Activated naive CD4-positive, alpha-beta T cell treated with Interleukin-2 at 50 U/mL for 16 hours (primary cell): ENCODE results near the gene PHLDB3.
A peak's percentile ranks its signal among the peaks of the same experiment; 100 is the strongest.
"Not testable (repeated sequence)": the region's sequence is repeated elsewhere in the genome, so short reads cannot be mapped to it uniquely, and the experiment has no call there.

Experiments
- DNase-seq: peaks from one replicate; pipeline ENCODE4 v3.0.0-alpha.2; 2020

Gene PHLDB3

DNA sequence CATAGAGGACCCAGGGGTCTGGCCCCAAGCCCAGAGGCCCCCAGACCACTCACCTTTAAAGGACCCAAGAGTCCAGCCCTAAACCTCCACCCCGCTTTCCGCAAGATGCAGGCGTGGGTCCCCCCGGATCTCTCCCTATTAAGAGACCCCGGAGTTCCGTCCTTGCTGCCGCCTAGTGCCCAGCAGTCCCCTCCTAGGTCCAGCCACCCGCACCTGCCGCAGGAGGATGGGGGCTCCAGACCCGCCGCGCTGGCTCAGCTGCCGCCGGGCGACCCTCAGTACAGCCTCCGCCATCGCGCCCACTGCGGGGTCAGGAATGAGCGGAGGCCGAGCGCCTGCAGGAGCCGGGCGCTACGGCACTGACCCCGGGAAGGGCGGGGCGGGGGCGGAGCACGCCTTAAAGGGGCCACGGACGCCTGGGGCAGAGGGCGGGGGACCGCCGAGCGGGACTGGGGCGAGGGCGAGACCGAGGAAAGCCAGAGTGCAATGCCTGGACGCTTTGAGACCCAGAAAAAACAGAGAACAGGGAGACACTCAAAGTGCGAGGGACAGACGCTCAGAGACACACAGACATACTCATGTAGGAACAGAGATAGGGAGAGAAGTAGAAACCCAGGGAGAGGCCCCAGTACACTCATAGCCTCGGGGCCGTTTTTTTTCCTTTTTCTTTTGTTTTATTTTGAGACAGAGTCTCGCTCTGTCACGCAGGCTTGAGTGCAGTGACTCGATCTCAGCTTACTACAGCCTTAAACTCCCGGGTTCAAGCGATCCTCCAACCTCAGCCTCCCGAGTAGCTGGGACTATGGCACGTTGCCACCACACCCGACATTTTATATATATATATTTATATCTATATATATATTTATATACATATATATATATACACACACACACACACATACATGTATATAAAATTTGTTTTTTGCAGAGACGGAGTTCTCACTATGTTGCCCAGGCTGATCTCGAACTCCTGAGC lies 22.6 kb upstream of the PHLDB3 start, which contains the start of gene ETHE1:
ETHE1 (minus strand) TSS at position 318 of the 976 bp plus-strand sequence; CDS start at position 294, 24 bp downstream.
- peak; percentile 79 for DNase-seq

DNA sequence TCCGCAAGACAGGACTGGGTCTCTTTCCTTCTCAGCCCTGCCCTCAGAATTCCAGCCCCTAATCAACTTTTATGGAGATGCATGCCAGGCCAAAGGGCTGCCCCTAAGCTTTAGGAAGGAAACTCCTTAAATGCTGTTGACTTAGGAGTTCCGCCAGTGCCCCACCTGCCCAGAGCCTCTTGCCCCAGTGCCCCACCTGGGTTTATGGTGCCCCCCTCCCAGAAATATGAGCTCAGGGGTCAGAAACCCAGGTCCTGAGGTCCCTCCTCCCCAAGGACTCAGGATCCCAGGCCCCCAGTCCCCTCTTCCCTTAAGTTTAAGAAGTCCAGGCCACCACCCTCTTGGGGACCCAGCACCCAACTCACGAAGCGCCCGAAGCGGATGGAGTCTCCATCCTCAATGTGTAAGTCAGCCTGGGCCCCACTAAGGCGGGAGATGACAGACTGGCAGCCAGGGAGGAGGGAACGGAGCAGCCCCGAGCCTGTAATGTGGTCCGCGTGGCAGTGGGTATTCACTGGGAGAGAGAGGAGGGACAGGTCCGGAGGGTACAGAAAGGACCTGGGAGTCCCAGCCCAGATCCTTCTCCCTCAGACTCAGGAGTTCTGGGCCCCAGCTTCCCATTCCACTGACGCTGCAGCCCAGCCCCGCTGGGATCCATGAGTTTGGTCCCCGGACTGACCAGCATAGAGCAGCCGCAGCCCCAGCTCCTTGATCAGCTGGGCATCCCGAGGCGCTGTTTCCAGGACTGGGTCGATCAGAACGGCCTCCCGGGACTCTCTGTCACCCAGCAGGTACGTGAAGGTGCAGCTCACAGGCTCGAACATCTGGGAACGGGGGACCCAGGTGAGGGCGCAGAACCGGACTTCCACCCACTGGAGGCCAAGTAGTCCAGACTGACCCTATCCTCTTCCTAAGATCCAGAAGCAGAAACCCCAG lies 21.6 kb upstream of the PHLDB3 start:
- DNase-seq = peak; percentile 26

DNA sequence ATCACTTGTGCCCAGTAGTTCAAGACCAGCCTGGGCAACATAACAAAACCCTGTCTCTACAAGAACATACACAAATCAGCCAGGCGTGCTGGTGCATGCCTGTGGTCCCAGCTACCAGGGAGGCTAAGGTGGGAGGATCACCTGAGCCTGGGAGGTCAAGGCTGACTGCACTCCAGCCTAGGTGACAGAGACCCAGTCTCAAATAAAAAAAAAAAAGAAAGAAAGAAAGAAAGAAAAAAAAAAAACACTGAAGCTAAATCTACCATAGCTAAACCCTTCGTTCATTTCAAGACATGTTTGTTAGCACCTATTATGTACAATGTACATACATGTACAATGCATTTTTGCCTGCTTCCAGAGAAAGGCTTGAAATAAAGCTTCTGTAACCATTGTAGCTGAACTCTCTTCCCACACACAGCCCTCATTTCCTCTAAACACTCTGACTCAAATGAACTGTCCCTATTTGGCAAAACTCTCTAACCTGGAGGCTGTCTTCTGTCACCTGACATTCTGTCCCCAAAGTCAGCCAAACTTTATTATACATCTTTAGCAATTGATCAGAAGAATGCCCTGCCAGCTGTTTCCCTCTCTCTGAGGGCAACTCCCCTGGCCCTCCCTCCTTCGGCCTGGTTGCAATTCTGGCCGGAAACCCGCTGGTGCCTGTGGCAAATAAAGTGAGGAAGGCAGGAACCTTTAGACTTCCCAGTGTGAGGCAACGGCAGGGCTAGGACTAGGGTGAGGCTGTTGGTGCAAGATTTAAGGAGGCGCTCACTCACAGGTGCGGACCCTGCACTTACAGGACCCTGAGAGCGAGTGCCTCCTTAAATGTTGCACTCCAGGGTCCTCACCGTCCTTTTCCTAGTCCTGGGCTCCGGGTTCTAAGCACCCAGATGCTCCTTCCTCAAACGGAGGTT lies 20.6 kb upstream of the PHLDB3 start:
- DNase-seq = peak; percentile 38

DNA sequence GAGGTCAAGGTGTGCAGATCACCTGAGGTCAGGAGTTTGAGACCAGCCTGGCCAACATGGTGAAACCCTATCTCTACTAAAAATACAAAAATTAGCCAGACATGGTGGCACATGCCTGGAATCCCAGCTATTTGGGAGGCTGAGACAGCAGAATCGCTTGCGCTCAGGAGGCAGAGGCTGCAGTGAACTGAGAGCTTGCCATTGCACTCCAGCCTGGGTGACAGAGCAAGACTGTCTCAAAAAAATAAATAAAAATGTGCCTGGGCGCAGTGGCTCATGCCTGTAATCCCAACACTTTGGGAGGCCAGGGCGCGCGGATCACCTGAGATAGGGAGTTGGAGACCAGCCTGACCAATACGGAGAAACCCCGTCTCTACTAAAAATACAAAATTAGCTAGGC lies 19.1 kb upstream of the PHLDB3 start:
- not testable (repeated sequence) for DNase-seq

DNA sequence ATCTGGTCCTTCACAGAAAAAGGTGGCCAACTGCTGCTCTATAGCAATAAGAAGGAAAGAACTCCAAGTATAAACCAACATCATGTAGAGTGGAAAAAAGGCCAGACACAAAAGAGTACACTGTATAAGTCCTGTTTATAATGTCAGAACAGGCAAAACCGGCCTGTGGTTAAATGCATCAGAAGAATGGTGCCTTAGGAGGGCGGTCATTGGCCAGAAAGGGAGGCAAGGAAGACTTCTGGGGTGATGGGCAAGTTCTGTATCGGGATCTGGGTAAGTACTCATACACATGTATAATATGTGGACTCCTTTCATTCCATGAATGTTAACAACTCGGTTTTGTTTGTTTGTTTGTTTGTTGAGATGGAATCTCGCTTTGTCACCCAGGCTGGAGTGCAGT lies 18.4 kb upstream of the PHLDB3 start:
- no peak for DNase-seq

DNA sequence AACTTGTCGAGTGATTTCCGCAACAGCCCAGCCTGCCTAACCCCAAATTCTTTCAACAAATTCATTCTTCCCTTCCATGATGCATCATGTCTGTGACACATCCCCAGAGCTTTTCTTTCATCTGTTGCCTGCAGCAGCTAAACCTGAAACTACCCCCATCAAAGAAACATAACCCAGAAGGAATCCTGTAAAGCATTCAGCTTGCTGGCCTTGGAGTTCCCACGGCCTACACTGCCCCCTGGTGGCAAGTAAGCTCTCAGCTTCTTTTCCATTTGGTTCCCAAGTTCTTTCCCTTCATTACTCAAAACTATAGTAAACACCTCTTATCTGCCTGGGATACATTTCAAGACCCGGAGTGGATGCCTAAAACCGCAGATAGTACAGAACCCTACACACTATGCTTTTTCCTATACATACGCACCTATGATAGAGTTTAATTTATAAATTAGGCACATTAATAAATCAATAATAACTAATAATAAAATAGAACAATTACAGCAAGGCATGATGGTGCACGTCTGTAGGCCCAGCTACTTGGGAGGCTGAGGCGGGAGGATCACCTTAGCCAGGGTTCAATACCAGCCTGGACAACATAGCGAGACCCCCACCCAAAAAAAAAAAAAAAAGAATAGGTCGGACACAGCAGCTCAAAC lies 15.0 kb upstream of the PHLDB3 start:
- DNase-seq = peak; percentile 81

DNA sequence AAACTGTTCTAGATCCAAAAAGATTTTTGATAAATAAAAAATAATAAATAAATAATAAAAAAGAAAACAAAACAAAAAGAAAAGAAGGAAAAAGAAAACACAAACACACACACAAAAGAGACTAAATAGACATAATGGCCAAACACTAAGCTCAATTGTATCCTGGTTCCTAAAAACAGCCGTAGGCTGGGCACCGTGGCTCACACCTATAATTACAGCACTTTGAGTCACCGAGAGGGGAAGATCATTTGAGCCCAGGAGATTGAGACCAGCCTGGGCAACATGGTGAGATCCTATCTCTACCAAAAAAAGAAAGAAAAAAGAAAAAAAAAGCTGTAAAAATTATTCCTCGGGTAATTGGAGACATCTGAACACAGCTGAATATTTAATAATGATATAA lies 13.5 kb upstream of the PHLDB3 start:
- DNase-seq = no peak

DNA sequence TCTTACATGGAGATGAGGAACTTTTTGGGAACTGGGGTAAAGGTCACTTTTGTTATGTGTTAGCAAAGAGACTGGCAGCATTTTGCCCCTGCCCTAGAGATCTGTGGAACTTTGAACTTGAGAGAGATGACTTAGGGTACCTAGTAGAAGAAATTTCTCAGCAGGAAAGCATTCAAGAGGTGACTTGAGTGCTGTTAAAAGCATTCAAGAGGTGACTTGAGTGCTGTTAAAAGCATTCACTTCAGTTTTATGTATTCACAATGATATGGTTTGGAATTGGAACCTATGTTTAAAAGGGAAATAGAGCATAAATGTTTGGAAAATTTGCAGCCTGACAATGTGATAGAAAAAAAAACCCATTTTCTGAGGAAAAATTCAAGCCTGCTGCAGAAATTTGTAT lies 7.9 kb upstream of the PHLDB3 start:
- not testable (repeated sequence) for DNase-seq

DNA sequence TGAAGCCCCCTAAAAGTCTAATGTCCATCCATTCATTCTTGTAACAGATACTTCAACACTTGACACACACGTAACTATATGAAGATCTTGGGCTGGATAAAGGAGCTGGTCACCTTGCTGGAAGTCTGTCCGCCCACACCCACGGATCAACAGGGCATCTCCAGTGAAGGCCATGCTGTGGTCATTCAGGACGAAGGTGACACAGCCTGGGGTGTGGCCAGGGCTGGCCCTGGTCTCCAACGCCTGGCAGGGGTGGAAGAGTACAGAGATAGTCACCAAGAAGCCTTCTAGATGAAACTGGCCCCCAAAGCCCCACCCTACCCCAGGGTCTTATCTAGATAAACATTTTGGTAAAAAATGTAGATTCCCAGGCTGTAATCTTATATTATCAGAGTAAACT lies 6.8 kb upstream of the PHLDB3 start:
- DNase-seq = no peak

DNA sequence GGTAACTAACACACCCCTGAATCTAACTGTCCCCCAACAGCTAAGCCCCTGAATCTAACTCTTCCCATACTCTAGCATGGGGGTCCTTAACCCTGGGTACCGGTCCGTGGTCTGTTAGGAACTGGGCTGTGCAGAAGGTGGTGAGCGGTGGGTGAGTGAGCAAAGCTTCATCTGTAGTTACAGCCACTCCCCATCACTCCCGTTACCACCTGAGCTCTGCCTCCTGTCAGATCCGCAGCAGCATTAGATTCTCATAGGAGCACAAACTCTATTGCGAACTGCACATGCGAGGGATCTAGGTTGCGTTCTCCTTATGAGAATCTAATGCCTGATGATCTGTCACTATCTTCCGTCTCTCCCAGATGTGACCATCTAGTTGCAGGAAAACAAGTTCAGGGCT lies 6.2 kb upstream of the PHLDB3 start:
- DNase-seq = no peak

DNA sequence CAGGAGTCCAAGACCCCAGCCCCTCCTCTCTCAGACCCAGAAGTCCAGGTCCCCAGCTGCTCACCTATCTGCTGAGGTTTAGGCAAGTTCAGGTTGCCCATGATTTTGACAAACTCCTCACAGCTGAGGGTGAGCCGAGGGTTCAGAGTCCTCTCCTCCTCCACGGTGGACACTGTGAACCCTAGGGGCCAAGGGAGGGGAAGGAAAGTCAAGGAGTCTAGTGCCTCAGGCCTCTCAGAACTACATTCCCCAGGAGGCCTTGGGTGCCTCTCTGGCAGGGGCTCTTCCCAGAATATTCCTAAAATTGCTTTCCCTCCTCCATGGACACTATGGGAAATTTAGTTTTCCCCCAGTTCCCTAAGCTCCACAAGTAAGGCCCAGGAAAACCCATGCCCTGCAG lies 3.3 kb upstream of the PHLDB3 start:
- DNase-seq = no peak

DNA sequence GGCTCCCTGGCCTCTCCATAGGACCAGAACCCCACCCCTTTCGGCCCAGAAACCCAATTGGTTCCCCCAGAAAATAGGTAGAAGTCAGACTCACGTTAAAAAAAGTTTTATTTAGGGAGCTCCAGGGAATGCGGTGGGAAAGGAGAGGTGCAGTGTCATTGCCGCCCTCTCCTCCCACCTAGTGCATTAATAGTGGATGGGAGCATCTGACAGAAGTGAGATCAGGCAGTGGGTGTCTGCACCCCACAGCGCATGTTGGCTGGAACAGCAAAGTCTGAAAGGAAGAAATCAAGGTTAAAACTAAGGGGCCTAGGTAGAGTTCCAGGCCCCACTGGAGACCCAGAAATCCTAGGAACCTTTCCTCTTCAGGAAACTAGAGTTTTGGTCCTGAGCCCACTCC lies 2.1 kb upstream of the PHLDB3 start:
- DNase-seq = no peak

DNA sequence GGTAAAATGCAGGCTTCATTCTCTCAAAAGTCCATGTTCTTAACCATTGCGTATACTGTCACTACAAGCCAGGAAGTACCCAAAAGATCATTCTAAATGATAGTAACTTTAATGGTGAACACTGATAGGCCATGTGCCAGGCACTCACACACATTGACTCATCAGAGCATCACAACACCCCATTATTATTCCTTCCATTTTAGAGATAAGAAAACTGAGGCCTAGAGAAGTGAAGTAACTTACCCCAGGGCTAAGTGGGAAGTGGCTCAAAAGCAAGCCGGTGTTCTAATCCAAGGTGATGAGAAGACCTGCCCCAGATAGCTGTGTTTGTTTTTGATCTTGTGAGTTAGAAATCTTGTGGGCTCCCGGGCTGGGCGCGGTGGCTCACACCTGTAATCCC lies 1.4 kb upstream of the PHLDB3 start:
- DNase-seq = no peak

DNA sequence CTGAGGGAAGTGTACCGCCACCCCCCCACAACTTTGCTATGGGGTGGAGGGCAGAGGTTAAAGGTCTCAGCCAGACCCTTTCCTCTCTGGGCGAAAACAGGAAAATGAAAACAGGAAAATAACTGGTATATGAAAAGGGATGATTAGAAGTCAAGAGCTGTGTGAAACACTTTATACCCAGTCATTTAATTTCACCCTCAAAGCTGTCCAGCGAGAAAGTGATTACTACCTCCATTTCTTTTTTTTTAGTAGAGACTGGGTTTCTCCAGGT lies 575 bp upstream of the PHLDB3 start:
- DNase-seq = no peak

DNA sequence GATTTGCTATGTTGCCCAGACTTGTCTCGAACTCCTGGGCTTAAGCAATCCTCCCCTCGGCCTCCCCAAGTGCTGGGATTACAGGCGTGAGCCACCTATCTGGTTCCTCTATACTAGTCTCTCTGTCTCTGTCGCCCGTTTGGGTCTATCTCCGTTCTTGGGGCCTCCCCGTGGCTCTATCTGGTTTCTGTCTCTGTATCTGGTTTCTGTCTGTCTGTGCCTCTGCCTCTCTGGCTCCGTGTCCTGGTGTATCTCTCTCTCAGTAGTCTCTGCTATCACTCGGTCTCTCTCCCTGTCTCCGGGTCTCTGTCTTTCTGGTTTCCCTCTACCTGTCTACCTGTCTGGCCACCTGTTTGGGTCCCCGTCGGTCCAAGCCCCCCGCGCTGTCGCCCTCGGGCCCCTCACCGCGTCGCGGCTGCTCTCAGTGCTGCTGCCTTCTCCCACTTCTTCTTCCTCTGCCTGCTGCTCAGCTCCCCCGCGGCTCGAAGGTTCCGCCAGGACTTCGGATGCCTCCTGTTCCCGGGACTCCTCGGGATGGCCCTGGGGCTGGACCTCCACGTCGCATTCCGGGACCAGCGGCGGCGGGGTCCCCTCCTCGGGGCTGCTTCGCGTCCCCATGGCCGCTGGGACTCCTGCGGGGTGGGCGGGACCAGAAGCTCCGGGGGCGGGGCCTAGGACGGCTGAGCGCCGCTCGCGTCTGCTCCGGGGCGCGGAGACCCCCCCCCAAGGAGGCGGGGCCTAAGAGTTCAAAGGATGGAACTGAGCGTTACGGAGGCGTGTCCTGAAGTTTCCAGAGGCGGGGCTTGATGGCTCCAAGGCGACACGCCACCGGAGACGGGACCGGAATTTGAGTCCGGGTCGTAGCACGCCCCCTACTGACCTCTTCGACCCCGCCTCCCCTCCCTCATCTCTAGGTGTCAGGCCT lies 783 bp downstream of the PHLDB3 start:
- DNase-seq = peak; percentile 98

DNA sequence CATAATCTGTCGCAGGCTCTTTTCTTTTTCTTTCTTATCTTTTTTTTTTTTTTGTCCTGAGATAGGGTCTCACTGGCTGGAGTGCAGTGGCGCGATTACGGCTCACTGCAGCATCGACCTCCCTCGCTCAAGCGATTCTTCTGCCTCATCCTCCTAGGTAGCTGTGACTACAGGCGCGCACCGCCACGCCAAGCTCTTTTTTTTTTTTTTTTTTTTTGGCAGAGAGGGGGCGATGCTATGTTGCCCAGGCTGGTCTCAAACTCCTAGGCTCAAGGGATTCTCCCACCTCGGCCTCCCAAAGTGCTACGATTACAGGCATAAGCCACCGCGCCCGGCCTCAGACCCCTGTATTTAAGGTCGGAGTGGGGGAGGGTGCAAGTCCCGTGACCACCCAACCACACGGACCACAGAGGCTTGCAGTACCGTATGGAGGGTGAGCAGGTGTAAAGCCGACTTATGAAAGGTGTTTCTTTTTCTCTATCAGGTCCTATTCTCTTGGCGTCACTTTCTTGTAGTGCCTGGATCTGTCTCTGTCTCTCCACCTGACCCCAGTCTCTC lies 2.0 kb downstream of the PHLDB3 start:
- no peak for DNase-seq

DNA sequence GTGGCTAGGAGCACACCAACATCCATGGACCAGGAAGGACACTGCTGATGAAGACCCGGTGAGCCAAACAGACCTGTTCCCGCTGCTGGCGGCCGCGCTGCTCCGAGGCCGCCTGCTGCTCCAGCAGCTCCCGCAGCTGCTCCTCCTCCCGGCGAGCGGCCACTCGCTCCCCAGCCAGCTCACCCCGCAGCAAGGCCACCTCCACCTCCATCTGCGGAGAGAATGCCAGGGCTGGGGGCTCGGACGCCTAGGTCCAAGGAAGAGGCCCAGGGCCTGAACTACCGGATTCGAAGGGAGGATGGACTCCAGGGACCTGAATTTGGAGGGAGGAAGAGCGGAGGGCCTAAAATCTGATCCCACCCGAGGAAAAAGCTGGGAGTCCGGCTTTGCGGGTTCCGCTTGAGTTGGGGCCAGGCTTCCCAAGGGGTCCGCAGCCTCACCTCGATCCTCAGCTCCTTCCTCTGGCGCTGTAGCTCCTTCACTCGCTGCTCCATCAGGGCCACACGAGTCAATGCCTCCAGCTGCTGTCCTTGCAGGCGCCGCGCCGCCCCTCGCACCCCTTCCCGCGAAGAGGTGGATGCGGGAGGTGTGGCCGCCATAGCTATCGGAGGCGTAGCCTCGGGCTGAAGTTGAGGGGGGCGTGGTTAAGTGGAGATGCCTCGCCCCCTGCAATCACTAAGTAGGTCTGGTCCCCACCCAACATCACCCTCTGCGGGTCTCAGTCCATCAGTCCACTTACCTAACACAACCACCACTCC lies 2.7 kb downstream of the PHLDB3 start:
- no peak for DNase-seq

DNA sequence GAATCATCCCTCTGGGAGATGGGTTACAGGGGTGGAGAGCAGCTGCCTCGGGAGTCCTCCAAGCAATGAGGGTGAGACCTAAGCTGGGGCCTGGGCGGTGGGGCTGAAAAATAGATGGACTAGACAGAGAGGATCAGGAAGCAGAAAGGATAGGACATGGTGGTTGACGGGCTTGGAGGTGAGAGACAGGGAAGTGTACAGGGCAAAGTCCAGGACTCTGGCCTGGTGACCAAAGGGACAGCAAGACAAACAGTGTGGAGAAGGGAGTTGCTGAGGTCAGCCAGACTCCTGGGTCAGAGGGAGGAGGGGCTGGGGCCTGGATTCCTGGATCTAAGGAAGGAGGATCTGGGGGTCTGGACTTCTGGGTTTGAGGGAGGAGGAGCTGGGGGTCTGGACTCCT lies 5.5 kb downstream of the PHLDB3 start:
- no peak for DNase-seq

DNA sequence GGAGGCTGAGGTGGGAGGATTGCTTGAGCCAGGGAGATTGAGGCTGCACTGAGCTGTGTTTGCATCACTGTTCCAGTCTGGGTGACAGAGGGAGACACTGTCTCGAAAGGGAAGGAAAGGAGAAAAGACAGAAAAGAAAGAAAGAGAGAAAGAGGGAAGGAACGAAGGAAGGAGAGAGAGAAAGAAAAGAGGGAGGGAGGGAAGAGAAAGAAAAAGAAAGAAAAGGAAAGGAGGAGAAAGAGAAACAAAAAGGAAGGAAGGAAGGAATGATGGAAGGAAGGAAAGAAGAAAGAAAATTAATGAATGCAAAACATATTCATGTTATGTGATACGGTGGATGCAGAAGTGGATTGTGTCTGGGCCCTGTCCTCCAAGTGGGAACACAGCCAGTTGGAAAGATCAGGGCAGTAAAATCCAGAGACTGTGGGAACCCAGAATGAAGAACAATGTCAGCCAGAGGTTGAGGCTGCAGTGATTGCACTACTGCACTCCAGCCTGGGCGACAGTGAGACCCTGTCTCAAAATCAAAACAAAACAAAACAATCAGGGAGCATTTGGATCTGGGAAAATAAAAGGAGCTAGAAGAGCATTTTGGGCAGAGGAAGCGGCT lies 6.2 kb downstream of the PHLDB3 start:
- no peak for DNase-seq
